ENCODE data around the gene COL1A1.
A peak's percentile ranks its signal among the peaks of the same experiment; 100 is the strongest.

COL1A1 gene

DNA sequence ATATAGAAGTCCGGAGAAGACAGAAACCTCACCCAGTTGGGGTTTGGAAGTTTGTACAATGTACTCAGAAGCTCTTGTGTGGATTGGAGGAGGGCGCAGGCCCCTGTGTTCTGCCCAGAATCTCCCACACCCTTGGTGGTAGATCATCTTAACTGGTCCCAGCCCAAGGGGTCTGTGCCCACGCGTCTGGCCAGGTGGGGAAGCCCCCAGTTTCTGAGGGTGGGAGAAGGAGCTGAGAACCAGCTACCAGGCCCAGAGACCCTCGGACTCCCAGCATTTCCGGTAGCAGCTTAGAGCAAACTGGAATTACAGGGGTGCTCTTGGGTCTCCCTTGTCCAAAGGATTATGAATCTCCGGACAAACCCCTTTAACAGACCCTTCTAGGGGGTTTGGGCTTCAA is 48.7 kb downstream of the COL1A1 start:
- Histone ChIP-seq H3K9me3 (ENCODE audit: insufficient read depth, low read depth, low read length) (no peaks in the 10 kb centered on the region), H3K4me1 (ENCODE audit: insufficient read depth, low read length) (peaks cover 17% of the 10 kb centered on the region; the same call in 1 of the 2 replicates), H3K36me3 (ENCODE audit: insufficient read depth, low read depth, low read length) (no peaks in the 10 kb centered on the region), H3K4me3 (ENCODE audit: low read length) (peak overlapping the region; percentile 66; the same call in 1 of the 2 replicates), H3K9ac (ENCODE audit: low read depth, low read length) (peak overlapping the region; percentile 73; the same call in 1 of the 2 replicates), H3K27ac (ENCODE audit: low read length) (peak overlapping the region; percentile 96), H3K27me3 (ENCODE audit: insufficient read depth, low read length) (peaks cover 17% of the 10 kb centered on the region)

DNA sequence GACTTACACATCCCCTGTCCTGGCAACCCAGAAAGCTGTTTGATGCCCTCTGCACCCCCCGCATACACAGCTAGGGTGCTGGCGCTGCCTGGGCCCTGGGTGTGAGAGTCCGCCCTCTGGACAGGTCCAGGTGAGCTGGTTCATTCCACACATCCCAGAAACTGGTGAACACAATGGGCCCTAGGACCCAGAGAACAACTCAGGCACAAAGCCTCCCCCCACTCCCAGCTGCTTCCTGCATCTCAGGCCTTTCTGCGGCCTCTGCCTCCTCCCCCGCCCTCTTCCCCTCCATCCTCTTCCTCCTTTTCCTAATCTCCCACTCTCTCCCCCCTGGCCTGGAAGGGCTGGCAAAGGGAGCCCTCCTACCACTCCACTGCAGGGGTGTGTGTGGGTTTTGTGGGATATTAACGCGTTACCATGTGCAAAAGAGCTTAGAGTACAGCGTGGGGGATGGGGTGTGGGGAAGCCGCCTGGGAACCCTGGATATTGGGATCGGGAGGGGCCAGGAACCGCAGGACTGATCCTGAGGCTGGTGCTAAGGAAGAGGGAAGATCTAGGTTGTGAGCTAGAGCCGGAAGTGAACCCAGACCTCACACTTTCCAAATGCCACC is 49.4 kb downstream of the COL1A1 start:
- Histone ChIP-seq H3K27ac (ENCODE audit: low read length) (peak overlapping the region; percentile 96), H3K27me3 (ENCODE audit: insufficient read depth, low read length) (peaks cover 17% of the 10 kb centered on the region), H3K4me1 (ENCODE audit: insufficient read depth, low read length) (peaks cover 17% of the 10 kb centered on the region; the same call in 1 of the 2 replicates), H3K9me3 (ENCODE audit: insufficient read depth, low read depth, low read length) (no peaks in the 10 kb centered on the region), H3K36me3 (ENCODE audit: insufficient read depth, low read depth, low read length) (no peaks in the 10 kb centered on the region), H3K9ac (ENCODE audit: low read depth, low read length) (peak overlapping the region; percentile 73; the same call in 1 of the 2 replicates), H3K4me3 (ENCODE audit: low read length) (peak overlapping the region; percentile 66)

DNA sequence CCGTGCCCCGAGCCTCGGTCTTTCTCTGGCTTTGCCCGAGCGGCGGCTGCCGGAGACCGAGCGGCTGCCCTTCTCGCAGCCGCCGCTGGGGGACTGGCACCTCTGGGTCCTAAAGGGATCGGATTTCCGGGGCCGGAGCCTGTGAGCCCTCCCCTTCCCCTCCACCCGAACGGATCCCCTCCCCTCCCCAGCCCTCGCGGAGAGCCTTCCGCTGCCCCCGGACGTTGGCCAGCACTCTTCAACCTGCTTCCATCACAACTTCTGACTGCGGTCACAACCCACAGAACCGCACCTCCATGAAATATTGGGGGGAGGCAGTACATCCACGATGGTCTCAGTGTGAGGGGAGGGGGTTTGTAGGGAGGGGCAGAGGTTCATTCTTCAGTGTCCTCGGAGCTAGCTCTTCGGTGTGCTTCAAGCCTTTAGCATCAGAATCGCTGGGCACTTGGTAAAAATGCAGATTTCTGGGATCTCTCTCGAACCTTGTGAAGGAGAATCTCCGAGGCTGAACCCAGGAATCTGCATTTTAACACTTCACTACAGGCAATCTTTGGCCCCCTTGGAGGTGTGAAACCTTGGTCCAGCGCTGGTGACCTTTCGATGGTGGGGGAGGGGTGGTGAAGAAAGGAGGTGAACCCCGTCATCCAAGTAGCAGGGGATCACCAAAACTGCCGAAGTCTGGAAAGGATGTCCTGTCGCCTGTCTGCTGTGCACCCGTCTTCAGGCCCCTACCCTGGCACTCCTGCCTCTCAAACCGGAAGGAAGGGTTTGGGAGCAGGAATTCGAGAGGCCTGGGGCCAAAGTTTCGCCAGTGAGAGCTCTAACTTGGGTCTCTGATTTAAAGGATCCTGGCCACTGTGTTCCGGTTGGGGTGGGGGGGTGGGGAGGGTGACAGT is 50.1 kb downstream of the COL1A1 start:
- H3K4me3 ChIP-seq (ENCODE audit: low read length): peak overlapping the region; percentile 68
- H3K9ac ChIP-seq (ENCODE audit: low read depth, low read length): peak overlapping the region; percentile 46; the same call in 1 of the 2 replicates
- no peaks in the 10 kb centered on the region for H3K36me3 ChIP-seq (ENCODE audit: insufficient read depth, low read depth, low read length)
- no peaks in the 10 kb centered on the region for H3K9me3 ChIP-seq (ENCODE audit: insufficient read depth, low read depth, low read length)
- peaks cover 17% of the 10 kb centered on the region; the same call in 1 of the 2 replicates for H3K4me1 ChIP-seq (ENCODE audit: insufficient read depth, low read length)
- H3K27me3 ChIP-seq (ENCODE audit: insufficient read depth, low read length): peaks cover 17% of the 10 kb centered on the region
- H3K27ac ChIP-seq (ENCODE audit: low read length): no peak overlapping the region

DNA sequence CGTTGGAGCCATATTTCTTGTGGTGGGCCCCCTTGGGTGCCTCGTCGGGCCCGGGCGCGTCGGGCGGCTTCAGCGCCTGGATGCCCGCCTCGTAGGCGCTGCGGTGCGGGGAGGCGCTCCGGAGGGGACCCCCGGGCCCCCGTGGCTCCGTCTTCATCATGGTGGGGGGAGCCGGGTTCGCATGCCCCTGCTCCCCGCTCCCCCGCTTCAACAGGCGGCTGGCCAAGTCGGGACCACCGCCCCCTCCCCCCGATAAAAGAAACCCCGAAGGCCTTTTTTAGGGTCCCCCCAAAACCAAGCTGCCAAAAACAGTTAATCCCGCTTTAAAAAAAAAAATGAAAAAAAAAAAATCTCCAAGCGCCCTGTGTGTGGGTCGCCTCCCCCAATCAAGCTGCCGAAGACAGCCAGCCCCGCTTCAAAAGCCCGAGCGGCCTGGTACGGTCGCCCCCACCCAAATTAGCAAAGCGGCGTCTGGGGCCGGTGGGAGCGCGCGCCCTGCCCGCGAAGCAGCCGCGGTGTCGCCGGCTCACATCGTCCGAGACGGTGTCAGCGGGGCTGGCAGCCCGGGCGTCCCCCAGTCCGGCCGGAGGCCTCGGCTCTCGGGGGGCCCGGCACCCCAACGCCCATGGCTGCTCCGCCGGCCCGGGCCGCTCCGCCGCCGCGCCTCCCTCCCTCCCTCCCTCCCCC is 50.9 kb downstream of the COL1A1 start, which contains the start of gene PPP1R9B:
Gene PPP1R9B (minus strand): TSS at position 324 of the 687 bp plus-strand sequence. CDS start 164 bp downstream, at position 160.
- Histone ChIP-seq H3K27ac (ENCODE audit: low read length) (no peak within 1 kb of the TSS), H3K4me1 (ENCODE audit: insufficient read depth, low read length) (peaks cover 16% of the 10 kb centered on the region; the same call in 1 of the 2 replicates), H3K9me3 (ENCODE audit: insufficient read depth, low read depth, low read length) (no peaks in the 10 kb centered on the region), H3K36me3 (ENCODE audit: insufficient read depth, low read depth, low read length) (no peaks in the 10 kb centered on the region), H3K27me3 (ENCODE audit: insufficient read depth, low read length) (peaks cover 17% of the 10 kb centered on the region), H3K9ac (ENCODE audit: low read depth, low read length) (peak within 1 kb of the TSS; percentile 46; the same call in 1 of the 2 replicates), H3K4me3 (ENCODE audit: low read length) (peak within 1 kb of the TSS; percentile 68)

DNA sequence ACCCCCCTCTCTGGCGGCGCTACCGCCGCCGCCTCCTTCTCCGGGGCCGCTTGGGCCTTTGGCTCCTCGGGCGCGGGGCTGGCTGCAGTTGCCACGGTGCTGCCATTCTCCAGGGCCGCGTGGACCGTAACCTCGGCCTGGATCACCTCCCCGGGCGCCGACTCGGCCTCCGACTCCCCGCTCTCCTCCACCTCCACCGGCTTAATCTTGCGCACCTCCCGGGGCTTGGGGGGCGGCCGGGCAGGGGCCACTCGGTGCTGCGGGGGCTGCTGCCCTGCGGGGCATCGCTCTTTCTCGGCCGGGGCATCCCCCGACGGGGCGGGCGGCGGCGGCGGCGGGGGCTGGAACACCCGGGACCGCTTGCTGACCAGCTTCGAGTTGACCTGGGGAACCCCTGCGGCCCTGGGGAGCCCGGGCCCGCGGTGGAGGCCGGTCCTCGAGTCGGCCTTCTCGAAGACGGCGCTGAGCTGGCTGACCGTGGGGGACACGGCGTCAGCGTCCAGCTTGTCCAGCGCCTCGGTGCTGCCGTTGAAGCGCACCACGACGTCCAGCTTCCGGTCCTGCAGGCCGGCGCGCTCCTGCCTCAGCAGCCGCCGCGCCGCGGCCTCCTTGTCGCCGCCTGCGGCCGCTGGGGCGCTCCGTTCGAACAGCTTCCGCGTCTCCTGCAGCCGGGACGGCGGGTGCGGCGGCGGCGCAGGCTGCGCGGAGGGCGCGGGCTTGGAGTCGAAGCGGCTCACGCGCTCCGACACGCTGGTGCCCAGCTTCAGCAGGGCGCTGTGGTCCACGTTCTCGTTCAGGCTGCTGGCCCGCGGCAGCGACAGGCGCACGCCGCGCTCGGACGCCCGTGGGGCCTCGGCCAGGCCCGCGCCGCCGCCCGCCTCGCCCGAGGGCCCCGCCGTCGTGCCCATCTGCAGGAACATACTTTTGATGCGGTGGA is 51.7 kb downstream of the COL1A1 start:
- H3K9me3 ChIP-seq (ENCODE audit: insufficient read depth, low read depth, low read length): no peaks in the 10 kb centered on the region
- H3K27ac ChIP-seq (ENCODE audit: low read length): no peak overlapping the region
- peaks cover 17% of the 10 kb centered on the region for H3K27me3 ChIP-seq (ENCODE audit: insufficient read depth, low read length)
- no peak overlapping the region for H3K9ac ChIP-seq (ENCODE audit: low read depth, low read length)
- peaks cover 5% of the 10 kb centered on the region for H3K36me3 ChIP-seq (ENCODE audit: insufficient read depth, low read depth, low read length)
- peaks cover 12% of the 10 kb centered on the region; the same call in 1 of the 2 replicates for H3K4me1 ChIP-seq (ENCODE audit: insufficient read depth, low read length)
- H3K4me3 ChIP-seq (ENCODE audit: low read length): peak overlapping the region; percentile 68; the same call in 1 of the 2 replicates

DNA sequence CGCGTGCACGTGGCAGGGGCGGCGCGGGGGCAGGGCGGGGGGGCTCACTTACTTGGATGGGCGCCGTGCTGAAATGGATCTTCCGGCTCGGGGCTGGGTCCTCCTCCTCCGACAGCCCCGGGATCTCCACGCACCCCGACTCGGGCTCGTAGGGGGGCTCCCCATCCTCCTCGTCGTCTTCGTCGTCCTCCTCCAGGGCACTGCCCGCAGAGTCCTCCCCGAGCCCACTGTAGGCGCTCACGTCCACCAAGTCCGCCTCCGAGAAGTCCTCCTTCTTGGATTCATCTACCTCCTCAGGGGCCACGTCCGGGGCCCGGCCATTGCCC is 52.4 kb downstream of the COL1A1 start:
- peak overlapping the region; percentile 68; the same call in 1 of the 2 replicates for H3K4me3 ChIP-seq (ENCODE audit: low read length)
- H3K9me3 ChIP-seq (ENCODE audit: insufficient read depth, low read depth, low read length): no peaks in the 10 kb centered on the region
- no peak overlapping the region for H3K27ac ChIP-seq (ENCODE audit: low read length)
- peaks cover 17% of the 10 kb centered on the region for H3K27me3 ChIP-seq (ENCODE audit: insufficient read depth, low read length)
- no peak overlapping the region for H3K9ac ChIP-seq (ENCODE audit: low read depth, low read length)
- H3K36me3 ChIP-seq (ENCODE audit: insufficient read depth, low read depth, low read length): peaks cover 11% of the 10 kb centered on the region
- H3K4me1 ChIP-seq (ENCODE audit: insufficient read depth, low read length): peaks cover 12% of the 10 kb centered on the region; the same call in 1 of the 2 replicates

DNA sequence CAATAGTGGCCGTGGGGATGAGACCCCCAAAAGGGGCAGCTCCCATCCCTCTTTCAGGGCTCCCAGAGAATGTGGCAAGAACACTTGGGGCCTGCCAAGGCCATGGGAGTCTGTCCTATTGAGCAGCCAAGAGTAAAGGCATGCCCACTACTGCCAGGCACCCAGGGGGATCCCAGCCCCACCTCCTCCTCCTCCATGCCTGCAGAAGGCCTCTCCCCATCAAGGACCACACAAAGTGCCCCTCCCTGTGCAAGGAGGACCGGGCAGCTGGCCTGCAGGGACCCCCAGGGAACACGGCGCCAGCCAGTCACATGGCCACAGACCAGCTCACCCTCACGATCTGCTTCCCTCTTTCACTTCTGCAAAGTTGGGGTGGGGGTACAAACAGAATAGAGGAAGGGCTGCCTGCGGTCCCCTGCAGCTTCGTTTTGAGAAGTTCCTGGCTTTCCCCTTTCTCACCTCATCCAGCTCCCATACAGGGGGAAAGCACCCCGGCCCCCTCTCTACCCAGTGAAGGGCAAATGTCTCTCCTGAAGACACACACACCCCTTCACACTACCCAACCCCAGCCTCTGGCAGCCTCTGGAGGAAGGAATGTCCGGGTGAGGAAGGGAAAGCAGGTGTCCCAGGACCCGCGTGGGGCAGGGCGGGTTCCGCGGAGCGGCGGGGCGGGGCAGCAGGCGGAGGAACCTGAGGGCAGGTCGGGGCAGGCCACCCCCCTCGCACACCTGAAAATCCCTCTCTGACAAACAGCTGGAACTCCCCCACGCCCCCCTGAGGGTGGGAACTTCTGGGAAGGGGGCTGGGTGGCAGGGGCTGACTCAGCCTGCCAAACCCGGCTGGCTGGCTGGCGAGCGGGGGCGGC is 53.0 kb downstream of the COL1A1 start:
- H3K27me3 ChIP-seq (ENCODE audit: insufficient read depth, low read length): peaks cover 17% of the 10 kb centered on the region
- peak overlapping the region; percentile 32; the same call in 1 of the 2 replicates for H3K9ac ChIP-seq (ENCODE audit: low read depth, low read length)
- H3K9me3 ChIP-seq (ENCODE audit: insufficient read depth, low read depth, low read length): no peaks in the 10 kb centered on the region
- H3K27ac ChIP-seq (ENCODE audit: low read length): no peak overlapping the region
- H3K4me3 ChIP-seq (ENCODE audit: low read length): peak overlapping the region; percentile 56
- H3K36me3 ChIP-seq (ENCODE audit: insufficient read depth, low read depth, low read length): peaks cover 16% of the 10 kb centered on the region
- peaks cover 12% of the 10 kb centered on the region; the same call in 1 of the 2 replicates for H3K4me1 ChIP-seq (ENCODE audit: insufficient read depth, low read length)

DNA sequence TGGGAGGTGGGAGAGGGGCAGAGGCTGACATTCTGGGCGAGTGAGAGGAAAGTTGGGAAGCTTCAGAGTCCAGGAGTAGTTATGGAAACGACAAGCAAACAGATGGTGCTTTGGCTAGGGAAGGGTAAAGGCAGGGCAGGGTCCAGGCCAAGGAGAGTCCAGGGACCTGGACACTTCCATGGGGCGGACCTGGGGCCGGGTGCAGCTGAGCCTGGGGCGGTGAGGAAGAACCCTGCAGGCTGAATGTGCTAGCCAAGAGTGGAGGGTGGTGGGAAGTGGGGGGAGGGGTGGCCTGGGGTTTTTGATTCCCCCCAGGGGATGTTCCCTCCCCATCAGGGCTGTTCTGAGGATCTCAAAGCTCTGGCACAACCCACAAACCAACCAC is 53.6 kb downstream of the COL1A1 start:
- Histone ChIP-seq H3K27ac (ENCODE audit: low read length) (no peak overlapping the region), H3K36me3 (ENCODE audit: insufficient read depth, low read depth, low read length) (peaks cover 20% of the 10 kb centered on the region), H3K9ac (ENCODE audit: low read depth, low read length) (no peak overlapping the region), H3K4me3 (ENCODE audit: low read length) (peak overlapping the region; percentile 56), H3K4me1 (ENCODE audit: insufficient read depth, low read length) (peaks cover 12% of the 10 kb centered on the region; the same call in 1 of the 2 replicates), H3K27me3 (ENCODE audit: insufficient read depth, low read length) (peaks cover 17% of the 10 kb centered on the region), H3K9me3 (ENCODE audit: insufficient read depth, low read depth, low read length) (no peaks in the 10 kb centered on the region)

DNA sequence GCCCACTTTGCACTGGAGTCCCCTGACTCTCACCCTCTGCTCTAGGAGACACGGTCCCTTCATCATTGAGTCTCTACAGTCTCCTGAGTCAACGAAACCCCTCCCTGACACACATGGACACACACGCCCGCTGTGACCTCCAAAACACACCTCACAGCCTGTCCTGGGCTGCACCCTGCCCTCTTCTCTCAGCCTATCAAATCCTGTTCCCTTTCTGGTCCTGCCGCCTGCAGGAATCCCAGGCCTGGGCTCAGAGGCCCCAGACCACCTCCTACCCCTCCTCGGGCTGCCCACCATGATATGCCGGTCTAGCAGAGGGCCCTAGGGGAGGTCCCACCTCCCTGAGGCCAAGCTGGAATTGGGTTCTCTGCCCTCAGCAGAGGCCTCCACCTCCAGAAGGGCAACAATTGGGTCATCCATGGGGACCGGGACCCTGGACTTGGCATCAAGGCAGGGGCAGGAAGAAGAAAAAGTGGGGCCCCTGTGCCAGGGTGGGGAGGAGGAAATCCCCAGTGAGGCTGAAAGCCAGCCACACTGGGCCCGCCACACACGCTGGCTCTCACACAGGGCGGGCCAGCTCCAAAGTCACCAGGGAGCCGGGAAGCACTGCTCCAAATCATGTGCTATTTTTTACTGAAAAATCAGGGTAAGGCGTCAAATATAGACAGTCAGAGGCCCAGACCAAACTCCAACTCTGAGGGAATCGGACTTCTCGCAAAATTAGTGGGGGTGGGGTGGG is 54.3 kb downstream of the COL1A1 start:
- no peak overlapping the region for H3K27ac ChIP-seq (ENCODE audit: low read length)
- peaks cover 5% of the 10 kb centered on the region; the same call in 1 of the 2 replicates for H3K4me1 ChIP-seq (ENCODE audit: insufficient read depth, low read length)
- peaks cover 17% of the 10 kb centered on the region for H3K27me3 ChIP-seq (ENCODE audit: insufficient read depth, low read length)
- no peak overlapping the region; the same call in 1 of the 2 replicates for H3K4me3 ChIP-seq (ENCODE audit: low read length)
- no peak overlapping the region for H3K9ac ChIP-seq (ENCODE audit: low read depth, low read length)
- H3K36me3 ChIP-seq (ENCODE audit: insufficient read depth, low read depth, low read length): peaks cover 27% of the 10 kb centered on the region
- no peaks in the 10 kb centered on the region for H3K9me3 ChIP-seq (ENCODE audit: insufficient read depth, low read depth, low read length)

All from iPS-20b (cell line).